Fibroblast of villous mesenchyme (primary cell): Measurements from ENCODE around the gene RHOBTB1. TPM values are rescaled to one million over a fixed set of nuclear protein-coding genes. Genes with fewer than 3 reads are reported as not detected.

ENCODE experiments used
- DNase-seq: peaks from one replicate; pipeline ENCODE4 v3.0.0-alpha.2; 2010; ENCODE audit warnings: low read depth
- H3K4me3 ChIP-seq: 2 replicates; pipeline ENCODE4 v1.5.1; 2011; ENCODE audit warnings: low read depth, mild to moderate bottlenecking, low read length
- total RNA-seq: library from RNA; depleted of rRNA; stranded (reverse); fragments of >200 nt; gene quantifications from 2 replicates; pipeline ENCODE4 v1.2.3, GENCODE V29; 2012
- TF ChIP-seq, protein P1 (sequence below): IDR thresholded peaks from 2 replicates; pipeline ENCODE4 v1.5.1; 2012; ENCODE audit warnings: low read depth, mild to moderate bottlenecking, low read length; ENCODE audit not compliant: insufficient read depth

RHOBTB1 gene
- total RNA-seq, 1 donor = 26.8 TPM

DNA sequence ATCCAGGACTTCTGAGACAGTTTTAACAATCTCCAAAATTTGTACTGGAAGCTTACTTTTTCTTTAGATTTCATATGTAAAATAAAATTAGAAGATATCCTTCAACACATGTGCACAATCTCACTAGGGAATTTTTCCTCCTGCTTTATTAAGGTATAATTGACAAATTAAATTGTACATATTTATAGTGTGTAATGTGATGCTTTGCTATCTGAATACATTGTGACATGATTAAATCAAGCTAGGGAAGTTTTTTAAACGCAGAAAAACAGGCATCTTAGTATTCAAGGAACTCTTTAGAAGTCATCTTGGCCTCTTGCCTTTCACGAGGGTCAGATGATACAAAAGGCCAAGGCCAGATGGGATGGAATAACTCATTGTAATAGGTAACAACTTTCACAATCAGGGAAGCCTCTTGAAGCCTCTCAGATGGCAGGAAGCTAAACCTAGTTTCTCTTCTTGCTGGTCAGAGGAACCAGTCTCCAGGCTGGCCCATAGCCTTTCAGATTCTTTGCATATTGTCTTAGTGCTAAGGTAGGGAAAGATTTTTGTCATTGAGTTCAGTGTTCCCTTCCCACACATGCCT lies 78.7 kb downstream of the RHOBTB1 start:
- no peak overlapping the region for H3K4me3 ChIP-seq
- no peak for DNase-seq
- TF ChIP-seq, protein P1, sequence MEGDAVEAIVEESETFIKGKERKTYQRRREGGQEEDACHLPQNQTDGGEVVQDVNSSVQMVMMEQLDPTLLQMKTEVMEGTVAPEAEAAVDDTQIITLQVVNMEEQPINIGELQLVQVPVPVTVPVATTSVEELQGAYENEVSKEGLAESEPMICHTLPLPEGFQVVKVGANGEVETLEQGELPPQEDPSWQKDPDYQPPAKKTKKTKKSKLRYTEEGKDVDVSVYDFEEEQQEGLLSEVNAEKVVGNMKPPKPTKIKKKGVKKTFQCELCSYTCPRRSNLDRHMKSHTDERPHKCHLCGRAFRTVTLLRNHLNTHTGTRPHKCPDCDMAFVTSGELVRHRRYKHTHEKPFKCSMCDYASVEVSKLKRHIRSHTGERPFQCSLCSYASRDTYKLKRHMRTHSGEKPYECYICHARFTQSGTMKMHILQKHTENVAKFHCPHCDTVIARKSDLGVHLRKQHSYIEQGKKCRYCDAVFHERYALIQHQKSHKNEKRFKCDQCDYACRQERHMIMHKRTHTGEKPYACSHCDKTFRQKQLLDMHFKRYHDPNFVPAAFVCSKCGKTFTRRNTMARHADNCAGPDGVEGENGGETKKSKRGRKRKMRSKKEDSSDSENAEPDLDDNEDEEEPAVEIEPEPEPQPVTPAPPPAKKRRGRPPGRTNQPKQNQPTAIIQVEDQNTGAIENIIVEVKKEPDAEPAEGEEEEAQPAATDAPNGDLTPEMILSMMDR = no peak

DNA sequence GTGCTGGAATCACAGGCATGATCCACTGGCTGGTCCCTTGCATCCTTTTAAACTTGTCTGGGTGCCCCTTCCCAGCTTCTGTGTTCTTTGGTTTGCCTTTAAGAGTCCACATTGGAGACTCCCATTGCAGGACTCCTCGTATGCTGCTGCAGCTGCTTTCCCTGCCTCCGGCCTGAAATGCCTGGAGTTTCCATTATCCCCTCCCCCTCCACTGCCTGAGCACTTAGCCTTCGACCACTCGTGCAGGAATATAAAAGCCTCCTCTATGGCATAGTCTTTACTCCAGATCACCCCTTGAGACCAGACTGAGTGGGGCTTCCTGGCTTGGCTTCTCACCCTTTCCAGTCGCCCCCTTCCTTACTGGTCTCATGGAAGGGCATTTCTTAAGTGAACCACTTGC lies 80.2 kb downstream of the RHOBTB1 start:
- DNase-seq = no peak
- TF ChIP-seq, protein P1 = no peak
- H3K4me3 ChIP-seq = no peak overlapping the region

DNA sequence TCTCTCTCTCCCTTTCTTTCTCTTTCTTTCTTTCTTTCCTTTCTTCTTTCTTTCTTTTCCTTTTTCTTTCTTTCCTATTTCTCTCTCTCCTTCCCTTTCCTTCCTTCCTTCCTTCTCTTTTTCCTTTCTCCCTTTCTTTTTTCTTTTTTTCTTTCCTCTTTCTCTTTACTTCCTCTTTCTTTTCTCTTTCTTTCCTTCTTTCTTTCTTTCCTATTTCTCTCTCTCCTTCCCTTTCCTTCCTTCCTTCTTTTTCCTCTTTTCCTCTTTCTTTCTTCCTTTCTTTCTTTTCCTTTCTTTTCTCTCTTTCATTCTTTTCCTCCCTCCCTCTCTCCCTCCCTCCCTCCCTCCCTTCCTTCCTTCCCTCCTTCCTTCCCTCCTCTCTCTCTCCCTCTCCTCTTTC lies 81.5 kb downstream of the RHOBTB1 start:
- DNase-seq = no peak
- TF ChIP-seq, protein P1 = no peak
- H3K4me3 ChIP-seq = no peak overlapping the region

DNA sequence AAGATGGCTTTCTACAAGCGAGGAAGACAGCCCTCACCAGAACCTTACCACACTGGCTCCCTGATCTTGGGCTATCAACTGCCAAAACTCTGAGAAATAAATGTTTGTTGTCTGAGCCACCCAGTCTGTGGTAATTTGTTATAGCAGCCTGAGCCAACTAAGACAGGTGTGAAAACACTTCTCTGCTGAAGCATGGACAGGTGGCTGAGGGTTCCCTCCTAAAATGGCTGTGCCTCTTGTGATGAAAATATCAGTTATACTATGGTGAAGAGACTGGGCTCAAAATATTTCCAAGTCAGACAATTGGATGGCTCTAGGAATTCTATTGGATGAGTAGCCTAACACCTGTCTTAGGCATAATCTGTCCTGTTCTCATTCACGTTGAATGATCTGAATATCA lies 87.6 kb downstream of the RHOBTB1 start:
- no peak for DNase-seq
- TF ChIP-seq, protein P1 = no peak

DNA sequence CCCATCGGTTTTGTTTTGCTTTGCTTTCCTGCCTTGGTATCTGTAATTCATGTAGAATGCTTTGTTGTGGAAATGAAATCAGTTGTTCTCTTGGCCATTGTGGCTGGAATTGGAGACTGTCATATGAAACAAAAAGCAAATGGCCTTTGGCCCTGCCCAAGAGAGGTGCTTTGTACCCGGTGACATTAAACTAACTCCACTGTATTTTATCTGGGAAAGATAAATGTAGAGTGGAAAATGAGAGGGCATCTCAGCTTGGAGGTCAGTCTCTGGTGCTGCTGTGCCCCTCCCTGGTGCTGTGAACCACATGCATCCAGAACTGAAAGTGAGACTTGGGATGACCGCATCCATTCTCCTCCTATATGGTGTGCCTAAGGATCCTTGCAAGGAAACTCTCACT lies 90.3 kb downstream of the RHOBTB1 start:
- no peak overlapping the region for H3K4me3 ChIP-seq
- DNase-seq = no peak
- TF ChIP-seq, protein P1 = no peak

More for the DNA sequence above, 87.6 kb downstream of the RHOBTB1 start:
- no peak overlapping the region for H3K4me3 ChIP-seq

DNA sequence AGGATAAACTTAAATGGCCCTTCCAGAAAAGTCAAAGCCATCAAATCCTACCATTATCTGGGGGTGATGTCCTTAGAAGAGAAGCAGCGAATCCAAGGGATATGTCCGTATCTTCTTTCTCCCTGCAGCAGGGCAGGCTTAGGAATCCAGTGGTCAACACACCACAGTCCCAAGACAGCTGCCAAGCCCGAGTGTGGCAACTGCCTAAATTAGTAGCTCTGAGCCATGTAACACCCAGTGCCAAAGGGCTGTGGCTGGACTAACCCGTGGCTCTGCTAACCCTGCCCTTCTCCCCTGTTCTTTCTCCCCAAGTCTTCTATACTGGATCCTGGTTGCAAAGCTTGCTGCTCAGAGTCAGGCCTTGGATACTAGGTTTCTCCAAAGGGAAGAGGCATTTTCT lies 90.9 kb downstream of the RHOBTB1 start:
- no peak for DNase-seq
- TF ChIP-seq, protein P1 = no peak
- H3K4me3 ChIP-seq = no peak overlapping the region

DNA sequence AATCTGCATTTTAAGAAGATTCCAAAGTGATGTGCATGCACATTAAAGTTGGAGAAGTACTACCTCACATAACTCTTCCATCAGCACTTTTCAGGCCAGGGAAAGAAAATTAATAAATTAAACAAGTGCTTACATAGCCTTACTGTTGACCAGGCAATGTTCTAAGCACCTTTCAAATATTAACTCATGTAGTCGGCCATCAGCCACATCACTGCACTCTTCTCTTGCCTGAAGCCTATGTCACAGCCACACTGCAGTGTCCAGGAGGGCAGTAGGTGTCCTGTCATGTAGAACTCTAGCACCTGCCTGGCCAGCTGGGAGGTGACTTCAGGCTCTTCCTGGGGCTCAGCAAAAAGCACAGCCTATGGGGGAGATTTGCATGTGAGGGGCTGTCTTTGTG lies 94.2 kb downstream of the RHOBTB1 start:
- TF ChIP-seq, protein P1 = no peak
- no peak overlapping the region for H3K4me3 ChIP-seq
- DNase-seq = no peak
